CD4-positive, alpha-beta T cell treated with Interleukin-21 for 1 hour (primary cell): ENCODE measurements around the gene NTPCR.
"Not testable (repeated sequence)": the region's sequence is repeated elsewhere in the genome, so short reads cannot be mapped to it uniquely, and the experiment has no call there.

Experiments used
- DNase-seq: peaks from one replicate; pipeline ENCODE4 v3.0.0-alpha.2; 2020

NTPCR gene

DNA sequence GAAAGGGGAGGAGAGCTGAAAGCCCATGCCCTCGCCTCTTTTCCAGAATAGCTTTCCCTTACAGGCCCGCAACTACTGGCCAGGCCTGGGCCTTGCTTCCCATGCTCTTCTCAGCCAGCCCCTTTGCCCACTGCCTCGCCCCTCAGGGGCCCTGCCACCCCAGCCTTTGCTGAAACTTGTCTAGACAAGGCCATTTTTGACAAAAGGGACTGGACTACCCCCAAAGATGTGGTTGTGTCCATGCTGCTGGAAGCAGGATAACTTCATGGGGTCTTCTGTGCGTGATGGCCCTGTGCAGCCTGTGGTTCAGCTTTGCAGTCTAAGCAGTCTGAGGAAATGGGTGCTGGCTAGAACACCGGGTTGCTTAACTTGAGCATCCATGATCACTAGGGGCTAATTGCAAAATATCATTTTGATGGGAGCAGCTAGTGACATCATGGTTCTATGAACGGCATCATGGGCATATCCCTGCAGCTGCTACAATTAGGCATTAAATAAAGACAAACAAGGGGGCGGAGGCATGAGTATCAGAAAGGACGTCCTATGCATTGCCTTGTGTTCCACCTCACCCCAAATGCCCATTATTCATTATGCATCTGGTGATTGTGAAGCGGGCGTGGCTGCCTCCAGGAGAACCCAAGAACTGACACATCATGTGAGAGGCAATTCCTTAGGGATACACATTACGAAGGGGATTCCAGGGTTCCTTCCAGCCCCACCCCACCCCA, 36.8 kb downstream of the NTPCR start:
- no peak for DNase-seq

DNA sequence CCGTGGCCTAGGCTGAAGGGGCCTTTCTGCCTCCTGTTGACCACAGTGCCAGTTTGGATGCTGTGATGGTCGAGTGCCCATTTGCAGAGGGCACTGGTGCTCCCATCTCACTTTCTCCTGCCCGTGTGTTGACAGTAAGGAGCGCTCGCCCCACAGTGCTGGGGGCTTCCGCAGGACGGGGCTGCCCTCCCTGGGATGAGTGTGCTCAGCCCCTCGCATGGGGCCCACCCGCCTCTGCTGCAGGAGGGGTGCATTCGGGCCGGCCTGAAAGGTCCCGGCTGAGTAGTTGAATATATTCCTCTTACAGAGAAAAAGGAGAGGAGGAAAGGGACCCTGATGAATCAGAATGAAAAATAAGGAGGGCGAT, 37.3 kb downstream of the NTPCR start:
- DNase-seq: no peak

DNA sequence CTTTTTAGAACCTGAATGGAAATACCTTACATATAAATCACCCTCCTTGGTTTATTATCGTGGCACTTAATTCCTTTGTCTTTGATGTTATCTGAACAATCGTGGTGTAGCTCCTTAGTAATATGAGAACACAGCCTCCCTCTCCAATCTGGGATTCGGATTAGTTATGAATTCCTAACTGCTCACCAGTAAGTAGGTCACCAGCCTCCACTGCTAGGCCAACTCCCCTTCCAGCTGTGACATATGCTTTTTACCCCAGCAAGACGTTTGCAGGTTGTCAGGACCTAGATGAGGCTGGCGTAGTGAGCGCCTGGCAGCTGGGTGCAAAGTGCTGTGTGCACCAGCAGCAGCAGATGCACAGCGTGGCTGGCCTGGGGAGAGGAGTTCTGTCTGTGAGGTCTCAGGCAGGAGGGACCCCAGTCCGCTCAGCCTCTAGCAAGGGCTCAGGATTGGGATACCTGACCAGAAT, 38.2 kb downstream of the NTPCR start:
- no peak for DNase-seq

DNA sequence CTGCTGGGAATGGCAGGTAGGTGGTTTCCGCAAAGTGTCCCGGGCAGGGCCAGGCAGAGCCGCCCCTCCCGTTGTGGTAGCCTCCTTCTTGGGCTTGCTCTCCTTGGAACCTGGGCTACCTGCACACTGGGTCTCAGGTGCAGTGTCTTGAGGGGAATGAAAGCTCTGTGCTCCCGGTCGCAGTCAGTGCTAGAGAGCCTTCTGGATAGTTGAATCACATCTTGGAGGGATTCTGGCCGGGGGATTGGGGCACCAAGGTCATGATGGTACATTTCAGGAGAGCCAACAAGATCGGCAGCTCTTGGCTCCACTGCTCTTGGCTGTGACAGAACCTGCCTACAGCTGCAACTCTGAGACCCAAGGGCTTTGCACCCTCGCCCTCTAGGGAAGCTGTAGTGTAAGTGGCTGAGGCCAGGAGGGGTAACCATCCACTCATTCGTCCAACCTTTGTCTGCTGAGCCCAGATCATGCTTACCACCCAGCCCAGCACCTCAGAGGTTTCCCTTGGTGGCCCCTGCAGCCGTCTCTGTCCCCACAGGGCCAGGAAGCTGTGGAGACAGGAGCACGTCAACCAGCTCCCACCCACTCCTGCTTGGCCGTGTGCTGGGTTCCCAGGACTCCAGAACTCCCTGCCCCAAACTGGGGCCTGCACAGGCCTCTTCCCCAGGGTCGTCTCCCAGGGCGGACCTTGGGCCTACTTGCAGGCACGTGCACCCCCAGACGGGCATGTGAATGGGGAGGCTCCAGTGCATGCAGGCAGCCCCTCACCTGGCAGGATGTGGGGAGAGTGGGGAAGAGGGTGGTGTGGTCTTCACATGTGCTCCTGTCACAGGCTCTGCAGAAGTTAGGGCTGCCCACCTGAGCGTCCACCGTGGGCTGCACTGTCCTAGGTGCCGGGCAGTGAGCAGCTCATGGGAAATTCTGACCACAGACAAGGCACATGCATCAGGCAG, 40.0 kb downstream of the NTPCR start:
- DNase-seq: no peak

DNA sequence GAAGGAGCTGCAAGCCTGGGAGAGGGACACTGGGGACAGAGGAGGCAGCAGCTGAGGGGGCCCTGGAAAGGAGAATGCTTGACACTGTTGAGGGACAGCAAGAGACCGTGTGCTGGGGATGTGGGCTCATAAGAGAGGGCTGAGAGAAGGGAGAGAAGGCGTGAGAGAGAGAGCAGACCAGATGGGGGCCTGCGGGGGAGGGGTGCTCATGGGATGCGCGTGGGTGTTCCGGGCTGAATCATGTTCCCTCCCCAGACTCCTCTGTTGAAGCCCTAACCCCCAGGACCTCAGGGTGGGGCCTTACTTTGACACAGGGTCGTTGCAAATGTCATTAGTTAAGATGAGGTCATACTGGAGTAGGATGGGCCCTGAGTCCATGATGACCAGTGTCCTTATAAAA, 40.8 kb downstream of the NTPCR start:
- no peak for DNase-seq

DNA sequence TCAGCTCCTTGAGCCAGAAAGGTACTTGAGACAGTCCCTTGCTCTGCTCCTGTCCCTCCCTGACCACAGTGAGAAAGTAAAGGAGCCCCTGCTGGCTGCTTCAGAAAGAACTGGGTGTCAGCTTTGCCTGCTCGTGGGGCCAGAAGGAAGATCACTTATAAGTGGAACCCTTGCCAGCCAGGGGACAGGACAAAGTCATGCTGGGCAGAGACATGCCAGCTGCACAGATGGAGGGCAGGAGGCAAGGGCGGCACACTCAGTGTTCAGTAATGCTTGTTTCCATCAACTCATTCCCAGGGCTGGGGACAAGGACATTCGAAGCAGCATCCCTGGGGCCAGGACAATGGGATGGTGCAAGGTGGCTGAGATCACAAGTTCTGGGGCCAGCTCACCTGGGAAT, 41.8 kb downstream of the NTPCR start:
- DNase-seq: no peak

DNA sequence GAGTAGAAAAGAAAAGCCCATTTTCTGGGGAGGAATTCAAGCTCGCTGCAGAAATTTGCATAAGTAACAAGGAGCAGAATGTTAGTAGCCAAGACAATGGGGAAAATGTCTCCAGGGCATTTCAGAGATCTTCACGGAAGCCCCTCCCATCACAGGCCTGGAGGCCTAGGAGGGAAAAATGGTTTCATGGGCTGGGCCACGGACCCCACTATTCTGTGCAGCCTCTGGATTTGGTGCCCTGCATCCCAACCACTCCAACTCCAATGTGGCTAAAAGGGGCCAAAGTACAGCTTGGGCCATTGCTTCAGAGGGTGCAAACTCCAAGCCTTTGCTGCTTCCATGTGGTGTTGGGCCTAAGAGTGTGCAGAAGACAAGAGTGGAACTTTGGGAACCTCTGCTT, 43.1 kb downstream of the NTPCR start:
- DNase-seq: no peak

DNA sequence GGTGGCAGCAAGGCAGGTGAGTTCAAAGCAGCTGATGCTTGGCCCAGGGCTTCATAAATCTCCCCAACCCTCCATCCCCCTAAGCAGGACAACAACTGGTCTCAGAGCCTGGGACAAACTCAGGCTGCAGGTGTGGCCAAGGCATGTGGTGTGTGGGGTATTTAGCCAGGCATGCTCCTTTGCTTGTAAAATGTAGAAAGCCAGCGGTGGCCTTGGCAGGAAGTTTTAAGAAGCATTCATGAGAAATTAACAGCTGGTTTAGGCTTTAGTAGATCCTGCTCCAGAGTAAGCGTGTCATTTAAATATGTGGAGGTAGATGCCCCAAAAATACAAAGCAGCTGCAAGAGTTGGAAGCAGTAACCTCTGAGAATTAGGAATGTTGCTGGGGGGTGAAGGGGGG, 44.8 kb downstream of the NTPCR start:
- DNase-seq: no peak

DNA sequence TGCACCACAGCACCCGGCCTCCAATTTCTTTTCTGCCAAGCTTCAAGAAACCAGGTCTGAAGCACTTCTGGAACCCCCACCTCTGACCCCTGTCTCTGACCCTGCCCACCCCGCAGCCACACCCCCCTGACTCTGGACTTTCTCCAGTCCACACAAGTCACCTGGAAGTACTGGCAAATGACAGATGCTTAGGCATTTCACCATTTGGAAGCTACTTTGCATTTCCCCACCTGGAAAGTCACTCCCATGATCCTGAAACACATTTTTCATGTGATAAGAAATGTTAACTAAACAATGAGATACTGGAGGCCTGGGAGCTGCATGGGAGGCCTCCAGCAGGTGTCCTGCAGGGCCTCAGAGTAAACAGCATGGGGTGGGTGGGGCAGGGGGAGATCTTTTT, 45.7 kb downstream of the NTPCR start:
- no peak for DNase-seq

DNA sequence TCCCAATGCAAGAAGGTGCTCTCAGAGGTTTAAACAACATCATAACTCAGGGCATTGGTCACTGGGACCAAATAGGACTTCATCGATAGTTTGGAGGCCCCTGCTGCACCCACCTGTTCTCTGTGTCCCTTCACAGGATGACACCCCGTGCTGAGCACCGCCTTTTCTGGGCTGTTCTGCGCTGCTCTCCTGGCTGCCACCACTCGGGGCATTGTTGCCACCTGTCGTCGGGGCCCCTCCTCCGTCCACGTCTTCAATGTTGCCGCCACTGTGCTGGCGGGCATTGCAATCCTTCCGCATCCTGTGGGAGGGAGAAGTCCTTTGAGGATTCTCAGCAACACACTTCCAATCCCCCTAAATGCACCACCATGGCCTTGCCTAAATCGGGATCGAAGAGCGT, 47.7 kb downstream of the NTPCR start:
- DNase-seq: no peak

DNA sequence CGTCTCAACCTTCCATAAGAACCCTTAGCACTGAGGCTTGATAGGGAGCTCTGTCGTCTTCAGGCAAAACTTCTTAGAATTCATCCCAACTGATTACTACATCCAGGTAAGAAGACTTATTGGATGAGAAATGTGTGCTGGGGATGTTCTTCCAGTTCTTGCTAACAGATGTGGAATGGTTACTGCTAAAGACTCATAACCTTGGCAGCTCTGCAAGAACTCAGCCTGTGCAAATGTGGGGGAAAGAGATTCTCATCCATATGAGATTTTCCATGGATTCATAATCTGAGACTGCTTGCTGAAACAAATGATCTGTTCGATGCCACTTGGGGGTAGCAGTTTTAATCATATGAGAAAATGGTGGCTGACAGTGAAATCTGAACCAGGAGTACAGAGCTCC, 48.2 kb downstream of the NTPCR start:
- no peak for DNase-seq

DNA sequence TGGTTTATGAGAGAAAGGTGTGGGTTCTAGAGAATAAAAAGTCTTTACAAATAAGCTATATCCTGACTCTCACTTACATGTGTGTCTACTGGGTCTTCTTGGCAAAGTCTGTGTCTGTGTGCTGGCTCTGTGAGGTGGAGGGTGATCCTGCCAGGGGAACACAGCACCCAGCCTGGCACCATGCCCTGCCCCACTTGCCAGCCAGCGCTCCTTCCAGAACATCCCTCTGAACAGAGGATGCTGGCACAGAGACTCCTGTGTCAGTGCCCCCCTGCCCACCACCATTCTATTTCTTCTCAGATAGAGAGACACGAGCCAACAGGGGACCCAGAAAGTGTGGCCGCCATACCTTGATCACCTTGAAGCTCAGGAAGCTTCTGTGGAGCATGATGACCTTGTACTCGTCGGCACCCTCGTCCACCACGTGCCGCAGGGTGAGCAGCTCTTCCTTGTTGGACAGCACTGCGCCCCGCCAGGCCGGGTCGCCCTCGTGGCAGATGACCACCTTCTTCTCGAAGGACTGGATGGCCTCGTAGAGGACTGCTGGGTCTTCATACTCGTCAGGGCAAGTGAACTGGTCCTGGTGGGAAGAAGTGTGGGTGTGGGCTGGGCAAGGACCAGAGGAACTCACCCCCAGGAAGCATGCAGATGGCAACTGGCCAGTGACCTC, 49.7 kb downstream of the NTPCR start:
- no peak for DNase-seq

DNA sequence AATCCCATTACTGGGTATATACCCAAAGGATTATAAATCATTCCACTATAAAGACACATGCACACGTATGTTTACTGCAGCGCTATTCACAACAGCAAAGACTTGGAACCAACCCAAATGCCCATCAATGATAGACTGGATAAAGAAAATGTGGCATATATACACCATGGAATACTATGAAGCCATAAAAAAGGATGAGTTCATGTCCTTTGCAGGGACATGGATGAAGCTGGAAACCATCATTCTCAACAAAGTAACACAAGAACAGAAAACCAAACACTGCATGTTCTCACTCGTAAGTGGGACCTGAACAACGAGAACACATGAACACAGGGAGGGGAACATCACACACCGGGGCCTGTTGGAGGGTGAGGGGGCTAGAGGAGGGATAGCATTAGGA, 53.2 kb downstream of the NTPCR start:
- not testable (repeated sequence) for DNase-seq

DNA sequence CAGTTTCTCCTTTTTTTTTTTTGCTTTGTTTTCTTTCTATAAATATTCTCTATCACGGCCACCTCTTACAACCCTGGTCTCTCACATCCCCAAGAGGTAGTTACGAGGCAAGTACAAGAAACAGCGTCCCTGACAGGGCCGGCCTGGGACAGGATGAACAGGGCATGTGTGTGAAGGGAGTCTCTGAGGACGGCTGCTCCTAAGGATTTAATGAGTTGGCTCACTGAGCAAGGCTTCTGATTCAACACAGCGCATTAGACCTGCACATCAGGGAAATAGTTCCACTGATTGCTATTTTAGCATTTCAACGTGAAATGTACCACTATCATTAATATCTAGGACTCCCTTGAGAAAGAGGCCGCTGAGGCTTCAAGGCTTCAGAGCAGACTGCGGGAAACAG, 54.0 kb downstream of the NTPCR start:
- DNase-seq: no peak

DNA sequence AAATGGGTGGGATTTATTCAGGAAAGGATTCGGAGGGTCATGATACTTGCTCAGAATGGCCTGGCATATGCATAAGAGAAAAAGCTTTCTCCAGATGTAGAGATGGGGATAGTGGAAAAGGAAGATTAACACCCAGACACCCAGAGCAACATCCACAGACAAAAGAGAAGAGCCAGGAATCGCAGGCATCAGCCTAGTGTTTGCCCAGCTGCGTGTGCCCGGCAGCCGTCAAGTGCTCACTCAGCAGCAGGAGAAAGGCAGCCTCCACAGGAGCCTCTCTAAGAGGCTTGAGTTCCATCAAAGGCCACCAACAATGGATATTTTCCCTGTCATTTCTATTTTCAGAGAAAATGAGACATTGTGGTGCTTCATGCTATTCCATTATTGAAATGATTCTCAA, 54.7 kb downstream of the NTPCR start:
- no peak for DNase-seq

DNA sequence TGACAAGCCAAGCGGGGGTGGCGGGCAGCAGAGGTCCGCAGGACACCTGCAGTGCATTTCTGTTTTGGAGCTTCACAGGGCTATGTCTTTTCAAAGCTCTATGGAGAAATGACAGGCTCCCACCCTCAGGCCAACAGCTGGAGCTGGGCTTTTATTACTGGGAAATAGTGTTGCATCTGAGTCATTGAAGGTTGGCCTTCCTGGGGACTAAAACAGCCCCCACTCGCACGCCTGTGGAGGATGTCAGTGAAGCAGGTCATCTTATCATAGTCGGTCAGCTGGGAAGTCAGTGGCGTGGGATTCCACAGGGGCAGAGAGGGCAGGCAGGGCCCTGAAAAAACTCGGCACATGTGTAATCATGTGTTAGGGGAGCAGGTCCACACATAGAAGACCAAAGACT, 55.3 kb downstream of the NTPCR start:
- no peak for DNase-seq

DNA sequence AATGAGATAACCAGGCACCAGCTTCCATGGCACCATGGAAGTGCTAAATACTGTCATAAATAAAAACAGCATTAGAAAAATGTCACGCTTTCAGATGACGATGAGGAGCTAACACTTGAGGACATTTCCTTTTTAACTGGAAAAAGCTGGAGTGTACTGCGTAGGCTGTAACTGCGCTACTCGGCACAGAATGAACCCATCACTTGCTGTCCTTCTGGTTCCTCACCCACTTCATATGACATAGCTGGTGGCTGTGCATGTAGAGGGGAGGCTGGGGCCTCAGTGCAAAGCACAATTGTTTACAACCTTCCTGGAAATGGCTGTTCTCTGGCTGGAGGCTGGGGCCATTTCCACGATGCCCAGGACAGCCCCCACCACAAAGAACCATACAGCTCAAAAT, 55.7 kb downstream of the NTPCR start:
- no peak for DNase-seq

DNA sequence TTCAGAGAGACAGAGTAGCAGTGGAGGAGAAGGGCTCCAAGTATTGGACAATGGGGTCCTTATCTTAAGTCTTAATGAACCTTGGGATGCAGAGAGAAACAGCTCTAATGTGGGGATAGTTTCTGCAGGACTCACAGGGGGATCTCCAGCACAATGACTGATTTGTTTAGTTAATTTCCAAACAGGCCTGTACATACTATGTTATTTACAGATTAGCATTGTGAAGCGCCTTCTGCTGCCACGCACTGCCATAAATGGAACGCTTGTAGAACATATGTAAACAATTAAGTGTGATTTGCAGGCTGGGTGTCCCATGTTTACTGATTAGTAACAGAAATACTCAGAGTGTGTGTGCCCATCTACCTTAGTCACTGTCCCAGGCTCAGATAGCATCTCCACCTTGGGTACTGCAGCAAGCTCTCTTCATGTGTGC, 56.1 kb downstream of the NTPCR start:
- no peak for DNase-seq

DNA sequence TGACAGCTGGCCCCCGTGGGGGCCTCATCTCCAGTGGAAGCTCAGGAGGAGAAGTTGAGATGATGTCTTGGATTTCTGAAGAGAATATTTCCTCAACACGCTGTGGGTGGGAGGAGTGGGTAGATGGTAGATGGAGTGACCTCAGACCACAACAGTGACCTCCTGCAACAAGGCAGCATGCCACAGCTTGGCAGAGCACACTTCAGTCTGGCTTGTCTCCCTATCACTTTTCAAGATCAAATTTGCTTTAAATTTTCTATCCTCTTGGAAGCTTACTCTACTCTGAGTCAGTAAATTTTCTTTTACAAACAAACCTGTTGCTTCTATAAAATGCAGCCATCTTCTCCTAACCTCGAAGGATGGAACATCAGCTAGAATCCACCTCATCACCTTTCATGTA, 59.7 kb downstream of the NTPCR start:
- DNase-seq: no peak

DNA sequence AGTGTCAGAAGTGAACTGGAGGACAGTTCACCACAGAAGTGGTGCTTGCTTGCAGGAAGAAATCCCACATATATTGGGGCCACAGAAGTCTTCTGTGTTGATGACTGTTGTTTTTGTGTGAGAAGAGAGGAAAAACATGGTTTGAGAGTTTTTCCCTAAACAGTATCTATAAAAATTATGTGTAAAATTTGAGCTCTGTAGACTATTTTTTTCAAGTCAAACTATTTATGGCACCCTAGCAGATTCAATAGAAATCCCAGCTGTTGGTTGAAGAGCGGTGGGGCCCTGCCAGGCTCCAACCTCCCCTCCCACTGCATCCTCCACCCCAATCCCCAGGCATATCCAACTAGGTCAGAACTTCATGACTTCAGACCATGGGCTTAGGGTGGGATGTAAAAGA, 61.6 kb downstream of the NTPCR start:
- DNase-seq: no peak

DNA sequence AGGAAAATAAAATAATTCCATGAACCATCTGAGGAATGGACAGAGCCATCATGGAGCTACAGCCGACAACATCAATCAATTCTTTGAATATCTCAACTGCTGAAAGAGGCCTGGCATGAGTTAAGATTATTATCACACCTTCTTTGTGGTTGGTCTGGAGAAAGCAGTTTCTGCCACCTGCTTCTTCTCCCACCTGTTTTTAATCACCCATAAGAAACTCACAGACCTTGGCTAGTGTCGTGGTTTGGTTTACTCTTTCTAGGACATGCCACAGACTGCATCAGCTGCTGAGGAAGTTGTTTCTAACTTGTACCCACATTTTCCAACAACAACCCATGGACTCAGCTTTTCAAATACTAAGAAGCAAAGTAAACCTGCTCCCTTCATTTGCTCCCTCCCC, 65.6 kb downstream of the NTPCR start:
- no peak for DNase-seq

DNA sequence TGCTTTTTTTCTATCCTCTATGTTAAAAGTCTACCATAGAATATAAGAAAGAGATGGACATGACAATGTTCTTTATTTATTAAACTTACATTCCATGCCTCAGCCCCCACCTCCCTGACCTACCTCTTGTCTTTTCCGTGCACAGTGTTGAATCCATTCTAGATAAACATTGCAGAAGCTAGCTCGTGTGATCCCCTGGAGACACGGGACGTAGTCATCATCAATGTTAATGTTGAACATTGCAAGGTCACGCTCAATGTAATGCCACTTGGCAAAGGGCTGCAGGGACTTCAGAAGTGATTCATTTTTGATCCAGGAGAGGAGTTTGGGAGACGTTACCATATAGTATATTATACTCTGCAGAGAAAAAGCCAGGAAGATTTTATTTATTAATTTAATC, 66.4 kb downstream of the NTPCR start:
- no peak for DNase-seq

DNA sequence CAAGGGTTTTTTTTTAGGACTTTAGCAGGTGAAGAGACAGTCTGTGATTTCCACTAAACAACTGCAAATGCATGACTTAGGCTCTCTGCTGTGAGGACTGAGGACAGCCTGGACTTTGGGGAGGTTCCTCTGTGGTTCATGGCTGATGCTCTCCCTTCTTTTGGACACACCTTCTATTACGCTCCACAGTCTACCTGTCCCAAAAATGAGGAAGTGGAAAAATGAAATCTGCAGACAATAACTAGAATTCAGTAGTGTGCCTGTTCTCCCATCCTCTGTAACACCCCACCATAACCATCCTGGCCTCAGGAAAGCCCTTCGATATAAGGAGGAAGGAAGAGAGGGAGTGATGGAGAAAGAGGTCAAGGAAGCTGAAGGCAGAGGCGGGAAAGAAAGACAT, 68.7 kb downstream of the NTPCR start:
- no peak for DNase-seq
